ENCODE data around the gene MRGPRD.

DNA sequence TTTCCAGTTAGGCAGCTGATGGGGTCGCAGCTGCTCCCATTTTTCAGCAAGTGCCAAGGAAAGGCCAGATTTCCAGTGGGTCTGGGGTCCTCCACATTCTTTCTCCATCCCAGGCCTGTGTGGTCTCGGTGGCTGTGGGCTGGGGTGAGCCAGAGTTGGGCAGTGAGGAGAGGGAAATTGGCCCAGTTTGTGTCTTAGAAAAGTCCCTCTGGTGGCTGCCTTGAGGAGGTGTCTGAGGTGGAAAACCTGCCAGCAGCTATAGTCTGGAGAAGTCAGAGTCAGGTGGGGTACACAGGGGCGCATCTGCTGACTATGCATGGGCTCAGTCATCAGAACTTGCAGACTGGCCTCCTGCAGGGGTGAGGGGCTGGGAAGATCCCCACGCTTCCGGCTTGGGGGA is 30.5 kb downstream of the MRGPRD start:
- TF ChIP-seq, protein P1, sequence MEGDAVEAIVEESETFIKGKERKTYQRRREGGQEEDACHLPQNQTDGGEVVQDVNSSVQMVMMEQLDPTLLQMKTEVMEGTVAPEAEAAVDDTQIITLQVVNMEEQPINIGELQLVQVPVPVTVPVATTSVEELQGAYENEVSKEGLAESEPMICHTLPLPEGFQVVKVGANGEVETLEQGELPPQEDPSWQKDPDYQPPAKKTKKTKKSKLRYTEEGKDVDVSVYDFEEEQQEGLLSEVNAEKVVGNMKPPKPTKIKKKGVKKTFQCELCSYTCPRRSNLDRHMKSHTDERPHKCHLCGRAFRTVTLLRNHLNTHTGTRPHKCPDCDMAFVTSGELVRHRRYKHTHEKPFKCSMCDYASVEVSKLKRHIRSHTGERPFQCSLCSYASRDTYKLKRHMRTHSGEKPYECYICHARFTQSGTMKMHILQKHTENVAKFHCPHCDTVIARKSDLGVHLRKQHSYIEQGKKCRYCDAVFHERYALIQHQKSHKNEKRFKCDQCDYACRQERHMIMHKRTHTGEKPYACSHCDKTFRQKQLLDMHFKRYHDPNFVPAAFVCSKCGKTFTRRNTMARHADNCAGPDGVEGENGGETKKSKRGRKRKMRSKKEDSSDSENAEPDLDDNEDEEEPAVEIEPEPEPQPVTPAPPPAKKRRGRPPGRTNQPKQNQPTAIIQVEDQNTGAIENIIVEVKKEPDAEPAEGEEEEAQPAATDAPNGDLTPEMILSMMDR (IDR thresholded peaks at IDR 0.05), result peak; percentile 63
- TF ChIP-seq EZH2 (IDR thresholded peaks at IDR 0.05) (no peak), EZH2phosphoT487 (IDR thresholded peaks at IDR 0.05) (no peak)

Data from neural progenitor cell (in vitro differentiated cells).